Activated naive CD8-positive, alpha-beta T cell treated with anti-CD3 and anti-CD28 coated beads, Interleukin-2, amount 50 U/mL, for 24 hours (primary cell): Measurements from ENCODE around the gene ERBB4.

Experiments used
- ATAC-seq: fragments of 150-1000 bp; cut with Tn5 transposase; one replicate; pipeline ENCODE4 v1.10.0; 2021
- DNase-seq: peaks from one replicate; pipeline ENCODE4 v3.0.0; 2021
- H3K27ac Mint-ChIP-seq: one replicate; pipeline ENCODE4 v1.8.0; 2021; ENCODE audit warnings: mild to moderate bottlenecking, mixed read lengths
- H3K27me3 Mint-ChIP-seq: one replicate; pipeline ENCODE4 v1.8.0; 2021; ENCODE audit warnings: mixed read lengths
- H3K36me3 Mint-ChIP-seq: one replicate; pipeline ENCODE4 v1.8.0; 2021; ENCODE audit warnings: low read depth, mixed read lengths
- H3K4me1 Mint-ChIP-seq: one replicate; pipeline ENCODE4 v1.8.0; 2021; ENCODE audit warnings: mixed read lengths
- H3K4me3 Mint-ChIP-seq: one replicate; pipeline ENCODE4 v1.8.0; 2021; ENCODE audit warnings: mild to moderate bottlenecking, moderate library complexity, mixed read lengths
- H3K9me3 Mint-ChIP-seq: one replicate; pipeline ENCODE4 v1.8.0; 2021; ENCODE audit warnings: mixed read lengths

The ERBB4 gene

DNA sequence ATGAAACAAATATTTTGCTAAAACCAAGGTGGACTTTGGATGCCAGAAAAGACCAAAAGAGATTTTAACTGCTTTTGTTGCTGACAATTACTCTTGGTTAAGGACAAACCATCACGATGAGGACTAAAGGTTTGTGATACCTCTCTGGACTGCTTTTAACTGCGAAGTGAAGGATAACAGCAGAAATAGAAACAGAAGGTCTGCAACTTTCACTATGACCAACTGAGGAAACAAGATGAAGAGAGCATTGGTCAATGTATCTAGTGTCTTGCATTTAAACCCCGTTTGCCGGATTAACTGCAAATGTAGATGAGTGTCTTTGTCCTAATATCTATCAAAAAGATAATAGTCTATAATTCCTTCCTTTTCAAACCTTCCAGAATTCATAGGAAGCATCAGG is 541.7 kb downstream of the ERBB4 start:
- no peak overlapping the region for H3K4me3 Mint-ChIP-seq
- no peak overlapping the region for H3K27ac Mint-ChIP-seq
- ATAC-seq (no peak), DNase-seq (no peak)
- H3K4me1 Mint-ChIP-seq = no peaks in the 10 kb centered on the region
- H3K9me3 Mint-ChIP-seq = no peaks in the 10 kb centered on the region
- H3K27me3 Mint-ChIP-seq = no peaks in the 10 kb centered on the region
- H3K36me3 Mint-ChIP-seq = no peaks in the 10 kb centered on the region

DNA sequence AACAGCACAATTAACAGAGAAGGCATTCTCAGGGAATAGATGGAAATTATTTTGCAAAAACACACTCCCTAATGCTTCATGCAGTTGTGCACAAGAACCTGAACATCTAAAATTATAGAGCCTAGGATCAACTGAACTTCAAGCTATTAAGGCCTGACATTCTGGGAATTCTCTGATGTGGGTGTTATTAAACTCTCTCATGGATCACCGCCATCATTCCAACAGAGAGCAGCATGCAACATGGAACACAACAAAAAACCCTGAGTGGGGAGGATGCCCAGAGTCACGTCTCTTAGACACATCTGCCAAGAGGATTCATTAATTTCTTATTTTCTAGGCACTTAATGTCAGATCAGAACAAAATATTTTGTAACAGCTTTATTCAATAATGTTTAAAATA is 543.8 kb downstream of the ERBB4 start:
- ATAC-seq (no peak), DNase-seq (no peak)
- Mint-ChIP-seq H3K27ac (no peak overlapping the region), H3K4me1 (no peaks in the 10 kb centered on the region), H3K9me3 (no peaks in the 10 kb centered on the region), H3K36me3 (no peaks in the 10 kb centered on the region), H3K4me3 (no peak overlapping the region), H3K27me3 (no peaks in the 10 kb centered on the region)

DNA sequence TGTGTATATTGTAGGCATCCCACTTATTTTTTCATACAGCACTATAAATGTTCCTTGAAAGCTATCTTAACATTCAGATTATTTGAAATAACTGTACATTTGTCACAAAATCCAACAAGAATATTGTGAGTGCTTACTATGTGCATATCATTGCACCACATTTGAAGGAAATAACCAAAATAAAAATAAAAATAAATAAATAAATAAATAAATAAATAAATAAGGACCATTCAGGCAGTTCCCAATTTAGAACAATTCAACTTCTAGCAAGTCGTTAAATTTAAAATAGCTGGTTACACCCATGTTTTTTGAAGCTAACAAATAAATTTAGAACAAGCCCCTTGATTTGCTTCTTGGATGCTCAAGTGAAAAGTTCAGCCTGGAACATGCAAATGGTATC is 548.3 kb downstream of the ERBB4 start:
- H3K4me3 Mint-ChIP-seq = no peak overlapping the region
- no peaks in the 10 kb centered on the region for H3K36me3 Mint-ChIP-seq
- H3K27ac Mint-ChIP-seq = no peak overlapping the region
- DNase-seq = no peak
- H3K27me3 Mint-ChIP-seq = no peaks in the 10 kb centered on the region
- H3K9me3 Mint-ChIP-seq = no peaks in the 10 kb centered on the region
- H3K4me1 Mint-ChIP-seq = no peaks in the 10 kb centered on the region
- no peak for ATAC-seq

DNA sequence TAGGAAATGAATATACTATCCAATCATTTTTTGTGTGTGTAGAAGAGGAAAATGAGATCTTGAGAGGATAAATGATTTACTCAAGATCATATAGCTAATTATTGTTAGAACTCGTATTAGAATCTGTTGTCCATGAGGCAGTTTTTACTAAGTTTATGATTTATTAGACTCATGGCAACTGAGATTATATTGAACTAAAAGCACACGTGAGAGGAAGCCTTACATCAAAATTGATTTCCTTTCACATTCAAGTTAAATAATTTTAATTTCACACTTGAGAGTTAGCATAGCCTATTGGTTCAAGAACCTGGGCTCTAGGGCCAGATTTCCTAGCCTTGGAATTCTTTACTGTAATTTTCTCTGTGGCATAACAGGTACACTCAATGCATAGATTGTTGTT is 552.3 kb downstream of the ERBB4 start:
- ATAC-seq = no peak
- Mint-ChIP-seq H3K4me3 (no peak overlapping the region), H3K36me3 (no peaks in the 10 kb centered on the region), H3K27me3 (no peaks in the 10 kb centered on the region), H3K4me1 (no peaks in the 10 kb centered on the region), H3K9me3 (no peaks in the 10 kb centered on the region), H3K27ac (no peak overlapping the region)
- no peak for DNase-seq

DNA sequence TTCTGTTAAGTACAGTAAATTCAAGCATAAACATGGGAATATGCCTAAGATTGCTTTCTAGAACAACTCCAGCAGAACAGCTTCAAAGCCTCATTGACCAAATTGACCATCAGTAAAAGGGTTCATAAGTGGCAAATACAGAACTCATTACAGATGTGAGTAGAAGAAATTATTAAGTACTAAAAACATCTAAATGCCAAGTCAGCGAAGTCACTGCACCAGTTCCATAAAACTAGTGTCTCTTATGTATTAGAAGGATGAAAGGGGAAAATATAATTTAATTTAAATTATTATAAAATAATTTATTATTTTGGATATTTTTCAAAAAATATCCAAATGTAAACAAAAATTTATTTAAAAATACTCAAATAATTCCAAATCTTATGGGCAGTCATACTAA is 553.2 kb downstream of the ERBB4 start:
- DNase-seq (no peak), ATAC-seq (no peak)
- Mint-ChIP-seq H3K4me1 (no peaks in the 10 kb centered on the region), H3K36me3 (no peaks in the 10 kb centered on the region), H3K27ac (no peak overlapping the region), H3K27me3 (no peaks in the 10 kb centered on the region), H3K9me3 (no peaks in the 10 kb centered on the region), H3K4me3 (no peak overlapping the region)

DNA sequence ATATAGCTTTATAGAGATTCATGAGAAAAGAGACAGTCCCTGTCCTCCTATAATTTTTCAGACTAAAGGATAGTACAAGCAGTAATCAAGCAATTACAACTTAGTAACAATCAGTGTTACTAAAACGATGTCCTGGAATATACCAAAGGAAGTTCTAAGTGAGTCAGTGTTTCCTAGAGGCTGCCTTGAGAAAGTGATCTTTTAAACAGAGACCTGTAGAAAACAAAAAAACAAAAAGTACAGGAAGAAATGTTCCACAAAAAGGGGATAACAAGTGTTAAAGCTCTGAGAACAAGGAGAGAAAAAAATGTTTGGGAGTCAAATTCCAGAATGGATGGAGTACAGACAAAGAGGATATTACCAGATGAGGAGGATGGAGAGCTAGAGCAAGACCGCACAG is 556.4 kb downstream of the ERBB4 start:
- no peaks in the 10 kb centered on the region for H3K27me3 Mint-ChIP-seq
- no peak overlapping the region for H3K27ac Mint-ChIP-seq
- no peak for DNase-seq
- H3K4me3 Mint-ChIP-seq = no peak overlapping the region
- H3K4me1 Mint-ChIP-seq = no peaks in the 10 kb centered on the region
- H3K36me3 Mint-ChIP-seq = no peaks in the 10 kb centered on the region
- no peak for ATAC-seq
- no peaks in the 10 kb centered on the region for H3K9me3 Mint-ChIP-seq

DNA sequence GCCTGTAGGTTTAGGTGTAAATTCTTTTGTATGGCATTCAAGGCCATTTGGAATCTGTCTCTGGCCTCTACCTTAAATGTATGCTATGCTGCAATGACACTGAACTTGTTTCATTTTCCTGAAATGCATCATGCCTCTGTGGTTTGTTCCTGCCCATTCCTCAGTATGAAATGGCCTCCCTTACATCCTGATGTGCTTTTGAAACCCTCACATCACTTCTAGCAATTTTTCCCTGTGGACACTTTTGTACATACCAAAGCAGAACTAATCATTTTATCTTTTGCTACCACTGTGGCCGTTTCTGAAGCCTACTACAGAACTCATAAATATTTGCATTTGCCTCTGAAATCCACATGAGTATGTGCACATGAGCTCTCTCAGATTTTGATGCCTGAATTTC is 557.2 kb downstream of the ERBB4 start:
- Mint-ChIP-seq H3K27me3 (no peaks in the 10 kb centered on the region), H3K36me3 (no peaks in the 10 kb centered on the region), H3K4me1 (no peaks in the 10 kb centered on the region), H3K4me3 (no peak overlapping the region), H3K27ac (no peak overlapping the region), H3K9me3 (no peaks in the 10 kb centered on the region)
- DNase-seq (no peak), ATAC-seq (no peak)

DNA sequence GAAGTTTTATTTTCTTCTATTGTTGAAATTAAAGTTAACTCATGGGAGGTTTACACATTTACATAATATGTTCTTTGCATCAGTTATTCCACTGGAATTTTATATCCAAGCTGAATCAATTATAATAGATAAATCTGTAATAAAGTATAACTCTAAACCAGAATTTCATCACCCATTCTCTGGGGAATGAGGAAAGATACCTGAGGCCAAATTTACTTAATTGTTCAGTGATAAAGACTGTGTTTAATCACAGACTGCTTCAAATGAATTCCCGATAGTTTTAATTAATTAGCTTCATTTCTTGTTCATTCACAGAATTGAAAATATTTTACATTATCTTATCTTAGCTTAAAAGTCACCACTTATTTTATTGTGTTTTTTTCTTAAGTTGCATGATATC is 562.5 kb downstream of the ERBB4 start:
- ATAC-seq (no peak), DNase-seq (no peak)
- Mint-ChIP-seq H3K36me3 (no peaks in the 10 kb centered on the region), H3K4me1 (no peaks in the 10 kb centered on the region), H3K4me3 (no peak overlapping the region), H3K9me3 (peaks cover 6% of the 10 kb centered on the region), H3K27me3 (no peaks in the 10 kb centered on the region), H3K27ac (no peak overlapping the region)

DNA sequence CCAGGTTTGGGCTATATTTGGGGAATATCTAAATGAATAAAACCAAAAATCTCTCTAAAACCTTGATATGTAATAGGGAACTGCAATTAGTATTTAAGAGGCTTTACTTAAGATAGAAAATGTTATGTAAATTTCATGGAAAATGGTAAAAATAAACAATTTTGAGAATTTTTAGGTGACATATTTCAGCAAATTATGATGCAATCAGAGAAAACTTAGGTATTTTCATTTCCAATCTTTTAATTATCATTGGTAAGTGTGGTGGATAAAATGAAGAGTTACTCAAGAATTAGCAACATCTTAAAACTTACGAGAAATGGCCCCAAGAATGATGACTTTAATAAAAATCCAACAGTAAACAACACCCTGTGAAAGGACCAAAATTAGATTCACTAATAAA is 571.4 kb downstream of the ERBB4 start:
- Mint-ChIP-seq H3K4me1 (no peaks in the 10 kb centered on the region), H3K27me3 (no peaks in the 10 kb centered on the region), H3K4me3 (no peak overlapping the region), H3K36me3 (no peaks in the 10 kb centered on the region), H3K9me3 (peaks cover 11% of the 10 kb centered on the region), H3K27ac (no peak overlapping the region)
- no peak for ATAC-seq
- DNase-seq = no peak

DNA sequence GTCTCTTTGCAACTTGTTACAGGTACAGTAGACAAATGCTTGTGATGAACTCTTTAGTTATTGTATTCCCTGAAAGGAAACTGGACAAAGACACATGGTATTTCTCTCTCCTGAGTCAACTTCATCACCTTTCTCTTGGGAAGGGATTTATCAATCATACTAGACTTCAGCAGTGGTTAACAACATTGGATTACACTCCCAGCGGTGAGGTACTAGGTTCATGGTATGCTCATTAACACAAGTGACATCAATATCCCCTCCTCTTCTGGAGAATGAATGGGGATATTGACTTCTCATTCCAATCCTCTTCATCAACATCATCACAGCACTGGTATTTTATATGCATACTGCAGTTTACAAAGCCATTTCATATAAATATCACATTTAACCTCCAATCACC is 574.6 kb downstream of the ERBB4 start:
- DNase-seq (no peak), ATAC-seq (no peak)
- H3K9me3 Mint-ChIP-seq = peaks cover 2% of the 10 kb centered on the region
- no peak overlapping the region for H3K27ac Mint-ChIP-seq
- H3K36me3 Mint-ChIP-seq = no peaks in the 10 kb centered on the region
- H3K27me3 Mint-ChIP-seq = no peaks in the 10 kb centered on the region
- no peak overlapping the region for H3K4me3 Mint-ChIP-seq
- H3K4me1 Mint-ChIP-seq = no peaks in the 10 kb centered on the region

DNA sequence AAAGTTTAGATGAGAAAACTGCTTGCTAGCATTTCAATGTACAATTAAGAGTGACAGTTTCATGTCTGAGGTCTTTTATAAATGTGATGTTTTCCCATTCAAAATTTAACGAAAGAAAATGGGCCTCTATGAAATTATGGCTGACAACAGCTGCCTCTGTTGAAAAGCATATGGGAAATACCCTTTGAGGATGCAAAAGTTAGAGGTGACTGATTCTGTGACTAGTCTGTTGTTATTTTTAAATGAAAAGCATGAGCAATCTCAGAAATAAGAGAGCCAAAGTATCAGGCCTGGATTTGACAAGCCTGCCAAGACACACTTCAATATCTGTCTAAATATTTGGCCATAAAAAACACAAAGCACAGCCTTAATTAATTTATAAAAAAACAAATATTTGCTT is 580.8 kb downstream of the ERBB4 start:
- ATAC-seq (no peak), DNase-seq (no peak)
- no peaks in the 10 kb centered on the region for H3K27me3 Mint-ChIP-seq
- H3K4me3 Mint-ChIP-seq = no peak overlapping the region
- peaks cover 3% of the 10 kb centered on the region for H3K9me3 Mint-ChIP-seq
- H3K27ac Mint-ChIP-seq = no peak overlapping the region
- no peaks in the 10 kb centered on the region for H3K4me1 Mint-ChIP-seq
- H3K36me3 Mint-ChIP-seq = no peaks in the 10 kb centered on the region

DNA sequence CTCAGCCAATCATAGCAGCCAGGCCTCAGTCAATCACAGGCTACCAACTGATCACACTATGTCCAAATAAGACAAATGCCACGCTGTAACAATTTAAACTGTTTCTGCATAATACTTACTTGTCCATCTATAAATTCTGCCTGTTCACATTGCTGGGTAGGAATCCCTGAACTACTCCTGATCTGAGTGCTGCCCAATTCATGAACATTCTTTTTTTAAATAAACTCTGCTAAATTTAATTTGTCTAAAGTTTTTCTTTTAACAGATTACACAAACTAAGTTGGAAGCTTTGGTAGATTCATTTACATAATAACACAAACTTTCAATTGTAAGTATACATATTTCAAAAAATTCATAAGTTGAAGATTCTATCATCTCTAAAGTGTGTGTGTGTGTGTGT is 583.0 kb downstream of the ERBB4 start:
- H3K4me1 Mint-ChIP-seq = no peaks in the 10 kb centered on the region
- H3K4me3 Mint-ChIP-seq = no peak overlapping the region
- H3K36me3 Mint-ChIP-seq = no peaks in the 10 kb centered on the region
- no peak overlapping the region for H3K27ac Mint-ChIP-seq
- peaks cover 3% of the 10 kb centered on the region for H3K9me3 Mint-ChIP-seq
- DNase-seq = no peak
- no peak for ATAC-seq
- H3K27me3 Mint-ChIP-seq = no peaks in the 10 kb centered on the region

DNA sequence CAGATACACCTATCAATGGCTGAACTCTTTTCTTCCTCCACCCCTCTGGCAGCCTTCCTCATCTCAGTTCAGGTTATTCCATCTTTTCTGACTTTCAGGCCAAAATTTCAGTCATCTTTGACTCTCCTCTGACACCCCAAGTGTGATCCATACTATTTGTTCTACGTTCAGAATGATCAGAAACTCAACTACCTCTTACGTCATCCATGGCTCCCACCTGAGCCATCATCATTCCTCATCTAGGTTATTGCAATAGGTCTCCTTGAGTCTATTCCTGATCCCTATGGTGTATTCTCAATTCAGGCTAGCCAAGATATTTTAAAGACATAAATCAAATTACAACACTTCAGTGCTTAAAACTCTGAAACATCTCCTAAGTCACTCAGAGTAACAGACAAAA is 589.7 kb downstream of the ERBB4 start:
- H3K4me1 Mint-ChIP-seq = no peaks in the 10 kb centered on the region
- H3K27ac Mint-ChIP-seq = no peak overlapping the region
- no peak for ATAC-seq
- H3K4me3 Mint-ChIP-seq = no peak overlapping the region
- H3K27me3 Mint-ChIP-seq = no peaks in the 10 kb centered on the region
- no peaks in the 10 kb centered on the region for H3K36me3 Mint-ChIP-seq
- H3K9me3 Mint-ChIP-seq = peaks cover 5% of the 10 kb centered on the region
- no peak for DNase-seq

DNA sequence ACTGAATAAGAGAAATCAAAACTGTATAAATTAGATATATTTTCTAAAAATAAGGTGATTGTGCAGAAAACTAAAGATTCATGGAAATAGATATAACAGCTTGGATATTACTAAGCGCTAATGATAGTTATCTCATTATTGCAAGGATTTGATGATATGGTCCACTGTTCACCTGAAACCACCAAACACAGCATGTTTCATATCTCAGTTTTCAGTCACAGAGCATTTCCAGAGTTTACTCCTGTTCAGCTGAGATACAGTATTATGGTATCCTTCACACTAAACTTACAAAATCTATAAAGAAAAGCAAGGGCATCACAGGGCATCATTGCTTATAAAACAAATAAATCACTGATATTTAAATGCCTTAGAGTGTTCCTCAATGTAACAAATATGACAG is 591.6 kb downstream of the ERBB4 start:
- DNase-seq = no peak
- H3K27me3 Mint-ChIP-seq = no peaks in the 10 kb centered on the region
- no peaks in the 10 kb centered on the region for H3K36me3 Mint-ChIP-seq
- no peak overlapping the region for H3K4me3 Mint-ChIP-seq
- H3K4me1 Mint-ChIP-seq = no peaks in the 10 kb centered on the region
- no peak for ATAC-seq
- H3K27ac Mint-ChIP-seq = no peak overlapping the region
- H3K9me3 Mint-ChIP-seq = peaks cover 5% of the 10 kb centered on the region

DNA sequence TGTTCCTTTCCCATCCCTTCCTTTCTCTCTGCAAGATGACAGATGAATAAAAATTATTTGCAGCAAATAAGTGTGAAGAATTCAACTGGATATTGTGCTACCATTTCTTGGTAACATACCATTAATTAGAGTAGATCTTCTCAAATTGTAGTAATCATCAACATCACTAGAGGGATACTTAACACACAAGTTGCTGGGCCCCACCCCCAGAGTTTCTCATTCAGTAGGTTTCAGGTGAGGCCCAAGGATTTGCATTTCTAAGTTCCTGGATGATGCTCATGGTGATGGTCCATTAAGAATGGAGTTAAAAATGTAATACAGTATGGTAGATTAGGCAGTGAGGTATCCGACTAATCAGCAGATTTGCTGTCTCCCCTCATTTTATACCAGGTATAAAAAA is 594.0 kb downstream of the ERBB4 start:
- Mint-ChIP-seq H3K4me1 (no peaks in the 10 kb centered on the region), H3K4me3 (no peak overlapping the region), H3K9me3 (peaks cover 5% of the 10 kb centered on the region), H3K27me3 (no peaks in the 10 kb centered on the region), H3K27ac (no peak overlapping the region), H3K36me3 (no peaks in the 10 kb centered on the region)
- DNase-seq (no peak), ATAC-seq (no peak)

DNA sequence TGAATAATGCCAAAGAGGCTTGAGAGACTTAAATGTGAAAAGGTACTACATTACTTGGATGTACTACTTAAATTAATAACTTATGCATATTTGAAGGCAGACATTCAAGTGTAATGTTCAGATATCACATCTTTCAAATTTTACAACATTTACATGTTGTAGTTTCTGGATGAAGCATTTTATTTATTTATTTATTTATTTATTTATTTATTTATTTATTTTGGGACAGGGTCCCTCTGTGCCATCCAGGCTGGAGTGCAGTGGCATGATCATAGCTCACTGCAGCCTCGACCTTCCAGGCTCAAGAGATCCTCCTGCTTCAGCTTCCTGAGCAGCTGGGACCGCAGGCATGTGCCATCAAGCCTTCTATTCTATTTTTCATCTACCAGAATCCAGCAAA is 596.4 kb downstream of the ERBB4 start:
- DNase-seq = no peak
- no peak for ATAC-seq
- Mint-ChIP-seq H3K9me3 (no peaks in the 10 kb centered on the region), H3K27me3 (no peaks in the 10 kb centered on the region), H3K27ac (no peak overlapping the region), H3K4me1 (no peaks in the 10 kb centered on the region), H3K4me3 (no peak overlapping the region), H3K36me3 (no peaks in the 10 kb centered on the region)
